GM21529 (cell line): ENCODE measurements around the gene SHROOM3.
"Not testable (repeated sequence)": the region's sequence is repeated elsewhere in the genome, so short reads cannot be mapped to it uniquely, and the experiment has no call there.

ENCODE experiments used
- ATAC-seq: cut with Tn5 transposase; IDR thresholded peaks from one replicate; pipeline ENCODE4 v1.9.1; 2021; ENCODE audit not compliant: unreplicated experiment

Gene SHROOM3

DNA sequence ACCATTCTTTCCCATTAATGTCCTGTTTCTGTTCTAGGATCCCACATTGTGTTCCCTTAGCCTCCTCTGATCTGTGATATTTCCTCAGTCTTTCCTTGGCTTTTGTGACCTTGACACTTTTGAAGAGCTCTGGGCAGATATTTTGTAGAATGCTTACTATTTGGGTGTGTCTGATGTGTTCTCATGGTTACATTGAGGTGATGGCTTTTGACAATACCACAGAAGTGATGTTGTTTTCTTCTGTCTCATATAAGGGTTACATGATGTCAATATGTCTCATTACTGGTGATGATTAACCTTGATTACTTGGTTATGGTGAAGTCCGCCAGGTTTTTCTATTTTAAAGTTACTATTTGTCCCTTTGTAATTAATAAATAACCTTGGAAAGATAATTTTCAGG is 279.2 kb downstream of the SHROOM3 start:
- no peak for ATAC-seq

DNA sequence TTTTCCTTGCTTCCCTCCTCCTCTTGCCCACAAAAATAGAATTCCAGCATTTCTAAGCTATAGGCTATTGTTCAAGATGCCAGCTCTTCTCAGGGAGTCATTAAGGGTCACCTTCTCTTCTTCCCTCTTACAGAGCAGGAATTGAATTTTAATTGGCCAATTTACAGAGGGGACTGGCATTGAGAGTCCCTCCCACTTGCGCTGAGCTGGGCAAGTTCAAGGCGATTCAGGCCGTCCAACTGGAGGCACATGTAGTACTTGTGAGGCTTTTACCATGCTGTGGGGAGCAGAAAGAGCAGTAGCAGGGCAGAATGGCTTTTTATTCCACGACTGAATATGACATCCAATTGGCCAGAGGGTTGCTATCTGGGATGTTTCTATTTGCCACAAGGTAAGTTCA is 281.0 kb downstream of the SHROOM3 start:
- ATAC-seq, result no peak

DNA sequence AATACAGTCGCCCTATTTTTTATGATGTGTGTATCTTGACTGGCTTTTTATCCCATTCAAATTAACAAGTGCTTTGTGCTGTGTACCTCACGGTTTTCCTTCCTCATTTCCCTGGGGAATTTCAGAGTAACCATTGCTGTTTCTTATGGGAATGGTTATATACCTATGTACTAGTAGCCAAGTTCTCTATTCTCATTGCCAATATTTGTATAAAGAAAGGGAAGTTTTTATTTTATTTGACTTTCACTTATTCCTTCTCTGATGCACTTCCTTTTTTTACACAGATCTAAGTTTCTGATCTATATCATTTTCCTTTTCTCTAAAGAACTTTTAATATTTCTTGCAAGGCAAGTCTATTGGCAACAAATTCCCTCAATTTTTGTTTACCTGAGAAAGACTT is 281.6 kb downstream of the SHROOM3 start:
- ATAC-seq, result no peak

DNA sequence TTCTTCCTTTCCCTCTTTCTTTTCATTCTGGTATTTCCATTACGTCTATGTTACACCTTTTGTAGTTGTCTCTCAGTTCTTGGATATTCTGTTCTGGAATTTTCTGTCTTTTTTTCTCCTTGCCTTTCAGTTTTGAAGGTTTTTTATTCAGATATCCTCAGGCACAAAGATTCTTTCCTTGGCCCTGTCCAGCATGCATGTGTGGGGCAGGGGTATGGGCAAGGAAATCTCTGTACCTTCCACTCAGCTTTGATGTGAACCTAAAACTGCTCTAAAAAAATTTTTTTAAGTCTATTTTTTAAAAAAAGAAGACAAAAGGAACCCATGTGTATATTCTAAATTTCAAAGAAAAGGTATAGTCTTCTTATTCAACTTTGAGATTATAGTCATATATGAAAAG is 282.4 kb downstream of the SHROOM3 start:
- ATAC-seq, result no peak

DNA sequence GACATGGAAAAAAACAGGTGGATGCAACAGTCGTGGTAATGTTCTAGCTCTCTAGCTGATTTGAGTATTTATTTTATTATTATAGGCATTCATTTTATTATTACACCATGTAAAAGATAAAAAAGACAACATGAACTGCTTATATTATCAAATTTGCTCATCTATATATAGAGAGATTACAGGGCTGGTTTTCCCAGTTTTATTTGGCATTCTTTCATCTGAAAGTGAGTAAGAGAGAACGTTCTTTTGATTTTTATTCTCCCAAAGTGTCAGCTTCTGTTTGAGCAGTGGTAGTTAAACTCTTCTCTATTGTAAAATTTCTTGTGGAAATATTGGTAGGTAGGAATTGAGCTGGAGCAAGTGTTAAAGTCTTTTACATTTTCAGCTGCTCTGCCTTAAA is 283.0 kb downstream of the SHROOM3 start:
- no peak for ATAC-seq

DNA sequence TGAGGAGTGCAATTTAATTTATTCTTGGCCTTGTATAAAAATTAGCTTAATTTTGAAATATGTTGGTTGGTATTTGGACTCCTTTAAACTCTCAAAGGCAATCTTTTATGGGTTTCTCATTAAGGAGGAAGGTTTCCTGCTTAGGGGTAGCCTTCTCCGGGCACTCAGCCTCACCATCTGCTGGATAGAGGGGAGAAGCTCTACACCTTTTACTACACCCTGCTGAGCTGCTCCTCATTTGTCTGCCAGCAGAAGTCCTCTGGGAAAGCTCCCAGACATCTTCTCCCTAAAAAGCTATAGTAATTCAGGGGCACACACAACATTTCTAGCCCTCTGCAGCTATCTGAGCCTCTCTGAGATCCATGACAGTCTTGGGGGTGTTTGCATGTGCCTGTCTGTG is 283.8 kb downstream of the SHROOM3 start:
- no peak for ATAC-seq

DNA sequence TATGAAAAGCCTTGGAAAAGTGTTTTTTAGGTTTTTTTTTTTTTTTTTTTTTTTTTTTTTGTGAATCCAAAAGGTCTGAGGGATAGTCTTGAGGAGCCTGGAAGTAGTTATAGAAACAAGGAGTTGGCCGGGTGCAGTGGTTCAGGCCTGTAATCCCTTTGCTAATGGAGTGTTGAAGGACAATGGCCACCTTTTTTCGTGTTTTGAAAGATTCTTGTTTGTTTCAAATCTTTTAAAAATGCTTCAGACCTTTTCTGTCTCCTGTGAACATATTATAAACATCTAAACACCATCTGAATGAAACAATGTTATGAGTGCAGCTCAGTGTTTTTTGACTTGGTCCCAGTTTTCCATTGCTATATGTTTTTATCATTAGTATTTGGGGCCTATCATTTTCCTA is 285.1 kb downstream of the SHROOM3 start:
- ATAC-seq, result no peak

DNA sequence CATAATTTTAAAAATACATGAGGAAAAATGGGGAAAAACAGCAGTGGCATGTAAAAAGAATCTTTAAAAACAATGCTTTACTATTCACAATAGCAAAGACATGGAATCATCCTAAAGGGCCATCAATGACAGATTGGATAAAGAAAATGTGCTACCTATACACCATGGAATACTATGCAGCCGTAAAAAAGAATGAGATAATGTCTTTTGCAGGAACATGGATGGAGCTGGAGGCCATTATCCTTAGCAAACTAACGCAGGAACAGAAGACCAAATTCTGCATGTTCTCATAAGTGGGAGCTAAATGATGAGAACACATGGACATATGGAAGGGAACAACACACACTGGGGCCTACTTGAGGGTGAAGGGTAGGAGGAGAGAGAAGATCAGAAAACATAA is 287.1 kb downstream of the SHROOM3 start:
- ATAC-seq, result not testable (repeated sequence)

DNA sequence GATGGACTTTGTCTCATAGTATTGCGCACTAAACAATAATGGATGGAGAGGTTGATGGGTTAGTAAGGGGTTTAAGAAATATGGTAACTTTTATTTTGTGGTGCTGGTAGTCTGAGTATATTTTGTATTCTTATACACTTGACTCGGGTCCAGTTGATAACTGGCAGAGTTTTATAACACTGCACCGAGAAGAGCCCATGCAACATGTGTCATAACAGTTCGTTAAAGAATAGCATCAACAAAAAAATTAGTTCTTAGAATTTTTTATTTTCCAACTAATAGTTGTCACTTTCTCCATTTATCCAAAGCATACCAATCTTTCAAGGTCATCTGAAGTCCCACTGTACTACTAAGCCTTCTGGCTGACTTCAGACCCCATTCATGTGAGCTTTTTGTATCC is 287.8 kb downstream of the SHROOM3 start:
- no peak for ATAC-seq

DNA sequence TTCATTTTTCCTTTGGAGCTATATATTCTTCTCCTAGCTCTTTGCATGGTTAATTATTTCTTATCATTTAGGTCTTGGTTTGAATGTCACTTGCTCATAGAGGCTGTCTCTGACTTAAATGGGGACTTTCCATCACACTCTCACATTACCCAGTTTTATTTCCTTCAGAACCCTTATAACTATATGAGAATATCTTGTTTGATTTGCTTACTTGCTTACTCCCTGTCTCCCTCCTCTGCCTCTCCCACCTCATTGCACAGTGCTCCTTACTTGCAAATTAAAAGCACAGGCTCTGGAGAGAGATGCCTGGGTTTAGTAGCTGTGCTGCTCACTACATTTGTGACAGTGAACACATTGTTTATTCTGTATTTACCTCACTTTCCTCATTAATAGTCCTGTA is 288.3 kb downstream of the SHROOM3 start:
- ATAC-seq, result no peak

DNA sequence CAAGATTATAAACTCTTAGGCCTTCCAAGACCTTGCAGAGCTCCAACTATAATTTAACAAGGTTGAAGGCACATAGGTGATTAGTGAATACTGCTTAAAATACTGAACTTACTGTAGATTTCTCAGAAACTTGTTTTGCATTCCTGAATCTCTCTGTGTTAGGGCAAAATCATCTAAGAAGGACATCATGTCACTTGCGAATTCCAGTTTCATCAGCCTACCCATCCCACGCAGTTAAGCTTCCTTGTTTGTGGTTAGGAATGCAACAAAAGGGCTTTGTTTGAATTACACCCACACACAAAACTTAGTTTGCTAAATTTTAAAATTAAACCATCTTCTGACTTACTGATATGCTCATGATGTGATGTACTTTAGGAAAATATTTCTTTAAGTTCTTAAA is 288.9 kb downstream of the SHROOM3 start:
- ATAC-seq, result no peak

DNA sequence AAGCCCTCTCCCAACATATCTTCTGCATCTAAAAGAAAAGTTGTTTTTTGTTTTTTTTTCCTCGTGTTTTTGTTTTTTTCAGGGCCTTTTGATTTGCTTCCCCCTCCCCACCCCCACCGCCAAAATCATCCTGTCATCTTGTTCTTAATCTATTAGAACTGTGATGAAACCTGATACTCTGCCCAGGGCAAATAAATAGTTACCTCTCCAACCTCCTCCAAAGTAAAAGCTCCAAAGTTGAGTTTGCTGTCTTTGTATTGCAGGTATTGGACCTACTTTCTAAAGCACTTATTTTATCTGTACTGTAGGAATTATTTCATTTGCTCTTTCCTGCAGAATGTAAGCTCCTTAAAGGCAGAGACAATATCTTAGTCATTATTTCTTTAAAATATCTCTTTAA is 290.0 kb downstream of the SHROOM3 start:
- ATAC-seq, result no peak

DNA sequence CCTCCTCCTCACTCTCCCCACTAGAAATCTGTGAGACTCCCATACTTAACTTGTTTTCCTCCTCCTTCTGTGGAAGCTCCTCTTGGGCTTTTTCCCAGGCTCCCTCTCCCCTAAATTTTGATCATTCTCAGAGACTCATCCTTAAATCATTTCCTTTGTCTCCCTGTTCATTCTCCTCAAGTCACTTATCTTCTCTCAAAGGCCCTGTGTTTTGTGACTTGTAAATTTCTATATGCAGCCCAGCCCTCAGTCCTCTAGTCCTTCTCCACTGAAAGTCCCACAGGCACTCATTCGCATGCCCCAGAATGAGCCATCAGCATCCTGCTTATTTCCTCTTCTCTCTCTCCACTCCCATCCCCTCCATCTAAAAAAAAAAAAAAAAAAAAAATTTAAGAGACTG is 291.1 kb downstream of the SHROOM3 start:
- no peak for ATAC-seq

DNA sequence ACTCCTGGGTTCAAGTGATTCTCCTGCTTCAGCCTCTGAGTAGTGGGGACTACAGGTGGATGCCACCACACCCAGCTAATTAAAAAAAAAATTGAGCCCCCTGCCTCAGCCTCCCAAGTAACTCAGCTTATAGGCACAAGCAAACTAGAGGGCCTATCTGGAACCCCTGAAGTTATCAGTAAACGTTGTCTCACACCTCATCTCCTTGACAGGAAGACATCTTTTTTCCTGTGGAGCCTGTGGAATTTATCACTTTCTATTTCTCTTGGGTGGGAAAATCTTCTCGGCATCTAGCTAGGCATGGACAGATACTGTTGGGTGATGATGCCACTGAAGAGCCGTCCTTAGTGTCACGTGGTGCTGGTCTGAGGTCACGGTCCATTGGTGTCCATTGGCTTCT is 291.6 kb downstream of the SHROOM3 start:
- ATAC-seq, result no peak

DNA sequence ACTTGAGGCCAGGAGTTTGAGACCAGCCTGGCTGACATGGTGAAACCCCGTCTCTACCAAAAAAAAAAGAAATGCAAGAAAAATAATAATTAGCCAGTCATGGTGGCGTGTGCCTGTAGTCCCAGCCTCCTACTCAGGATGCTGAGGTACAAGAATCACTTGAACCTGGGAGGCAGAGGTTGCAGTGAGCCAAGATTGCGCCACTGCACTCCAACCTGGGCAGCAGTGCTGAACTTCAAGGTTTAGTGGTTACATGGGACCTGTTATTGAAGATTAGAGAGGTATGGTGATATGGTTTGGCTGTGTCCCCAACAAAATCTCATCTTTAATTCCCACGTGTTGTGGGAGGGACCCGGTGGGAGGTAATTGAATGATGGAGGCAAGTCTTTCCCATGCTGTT is 292.9 kb downstream of the SHROOM3 start:
- not testable (repeated sequence) for ATAC-seq

DNA sequence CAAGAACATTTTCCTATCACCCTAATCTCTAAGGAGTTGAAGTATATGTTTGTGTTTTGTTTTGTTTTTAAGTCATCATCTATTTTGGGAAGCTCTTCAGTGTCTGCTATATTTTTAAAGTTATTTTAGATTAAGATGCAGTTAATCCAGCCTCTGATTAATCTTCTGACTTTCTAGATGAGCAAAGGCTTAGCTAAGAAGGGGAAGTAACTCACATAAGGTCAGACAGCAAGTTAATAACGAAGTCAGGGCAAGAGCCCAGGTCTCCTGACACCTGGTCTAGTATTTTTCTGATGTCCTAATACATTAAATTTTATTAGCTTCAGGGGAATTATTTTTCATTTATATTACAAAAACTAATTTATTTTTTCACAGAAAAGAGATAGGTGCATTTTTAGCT is 294.4 kb downstream of the SHROOM3 start:
- no peak for ATAC-seq

DNA sequence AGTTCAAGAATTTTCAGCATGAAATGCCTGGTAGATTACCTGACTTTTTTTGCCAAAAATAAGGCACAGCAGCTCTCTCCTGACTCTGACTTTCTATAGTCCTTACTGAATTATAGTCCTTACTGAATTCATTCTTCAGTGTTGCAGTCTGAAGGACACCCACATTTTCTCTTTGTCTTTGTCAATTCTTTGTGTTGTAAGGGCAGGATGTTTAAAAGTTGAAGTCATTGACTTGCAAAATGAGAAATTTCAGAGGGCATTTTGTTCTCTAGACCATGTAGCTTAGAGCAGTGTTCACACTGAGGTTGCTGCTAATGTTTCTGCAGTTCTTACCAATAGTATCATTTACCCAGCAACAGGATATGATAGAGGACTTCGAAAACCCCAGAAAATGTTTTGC is 295.0 kb downstream of the SHROOM3 start:
- ATAC-seq, result no peak

DNA sequence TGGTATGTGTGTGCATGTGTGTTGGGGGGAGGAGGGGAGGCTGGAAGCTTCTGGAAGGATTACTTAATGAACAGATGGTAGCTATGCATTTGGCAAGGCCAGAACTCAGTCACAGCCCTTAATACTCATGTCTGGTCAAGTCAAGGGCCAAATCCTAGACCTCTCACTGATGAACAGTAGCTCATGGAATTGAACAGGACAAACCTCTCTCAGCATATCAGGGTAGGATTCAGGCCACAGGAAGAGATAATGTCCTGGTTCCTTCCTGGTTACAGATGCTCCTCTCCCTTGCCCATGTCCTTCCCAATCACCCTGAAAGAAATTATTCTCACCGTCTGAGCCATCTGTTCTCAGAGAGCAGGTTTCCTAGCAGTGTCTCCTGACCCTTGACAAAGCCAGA is 297.2 kb downstream of the SHROOM3 start:
- ATAC-seq, result no peak

DNA sequence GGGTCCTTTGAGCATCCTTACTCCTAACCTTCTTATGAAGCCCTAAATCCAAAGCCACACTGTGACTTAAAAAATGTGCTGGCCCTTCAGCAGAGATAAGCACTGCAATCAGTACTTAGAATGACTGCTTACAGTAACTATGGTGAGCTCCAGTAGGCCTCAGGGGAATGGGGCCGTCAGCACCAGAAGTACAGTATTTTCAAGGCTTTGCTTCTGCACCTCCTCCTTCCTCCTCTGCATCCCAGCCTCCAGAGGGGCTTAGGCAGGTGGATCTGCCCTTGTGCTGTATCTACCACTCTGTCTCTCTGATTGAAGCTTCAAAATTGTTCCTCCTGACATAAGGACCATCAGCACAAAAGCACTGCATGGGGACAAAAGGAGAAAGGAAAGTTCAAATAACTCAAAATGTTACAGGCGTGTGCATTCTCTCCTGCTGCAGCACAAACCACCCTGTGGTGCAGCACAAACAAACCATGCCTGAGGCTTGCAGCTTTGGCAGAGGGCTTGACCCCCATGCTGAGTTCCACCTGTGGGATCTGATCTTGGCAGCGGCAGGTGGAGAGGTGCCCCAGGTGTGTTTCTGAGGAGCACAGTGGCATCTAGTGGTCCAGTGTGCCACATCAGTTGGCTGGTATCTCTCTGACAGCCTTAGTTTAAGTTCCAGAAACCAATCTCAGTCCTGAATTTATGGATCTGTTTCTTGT is 298.2 kb downstream of the SHROOM3 start:
- no peak for ATAC-seq

DNA sequence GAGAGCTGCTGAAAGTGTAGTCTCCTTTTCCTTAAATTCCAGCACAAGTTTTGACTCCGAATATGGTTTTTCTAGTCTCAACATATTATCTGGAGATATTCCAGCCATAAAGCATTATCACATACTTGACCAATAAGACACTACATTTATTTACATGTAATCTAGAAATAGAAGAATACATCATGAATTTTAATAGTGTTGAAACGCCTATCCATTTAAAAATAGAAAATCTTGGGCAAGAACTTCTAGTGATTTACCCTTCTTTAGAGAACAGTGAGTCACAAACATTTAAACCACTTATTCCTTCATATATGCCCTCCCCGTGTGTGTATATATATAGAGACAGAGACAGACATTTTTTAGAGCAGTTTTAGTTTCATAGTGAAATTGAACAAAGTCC is 301.4 kb downstream of the SHROOM3 start:
- ATAC-seq, result no peak

DNA sequence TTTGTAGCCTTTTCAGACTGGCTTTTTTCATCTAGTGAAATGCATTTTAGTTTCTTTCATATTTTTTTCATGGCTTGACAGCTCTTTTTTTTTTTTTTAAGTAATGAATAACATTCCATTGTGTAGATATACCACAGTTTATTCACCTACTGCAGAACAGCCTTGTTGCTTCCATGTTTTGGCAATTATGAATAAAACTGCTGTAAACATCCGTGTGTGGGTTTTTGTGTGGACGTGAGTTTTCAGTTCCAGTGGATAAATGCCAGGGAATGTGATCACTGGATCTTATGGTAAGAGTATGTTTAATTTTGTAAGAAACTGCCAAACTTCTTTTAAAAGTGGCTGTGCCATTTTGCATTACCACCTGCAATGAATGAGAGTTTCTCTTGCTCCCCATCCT is 302.2 kb downstream of the SHROOM3 start:
- ATAC-seq, result no peak

DNA sequence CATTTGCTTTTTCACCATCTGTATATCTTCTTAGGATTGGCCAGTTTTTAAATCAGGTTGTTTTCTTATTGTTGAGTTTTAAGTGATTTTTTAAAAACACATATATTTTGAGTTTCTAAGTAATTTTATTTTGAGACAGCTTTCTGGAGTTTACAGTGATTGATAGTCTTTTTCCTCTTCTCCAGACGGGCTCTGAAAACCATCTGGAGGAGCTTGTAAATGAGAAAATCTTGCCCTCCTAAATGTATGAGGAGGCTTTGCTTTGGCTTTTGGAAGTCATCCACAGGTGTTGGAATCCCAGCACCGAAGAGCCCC is 302.7 kb downstream of the SHROOM3 start:
- ATAC-seq, result no peak

DNA sequence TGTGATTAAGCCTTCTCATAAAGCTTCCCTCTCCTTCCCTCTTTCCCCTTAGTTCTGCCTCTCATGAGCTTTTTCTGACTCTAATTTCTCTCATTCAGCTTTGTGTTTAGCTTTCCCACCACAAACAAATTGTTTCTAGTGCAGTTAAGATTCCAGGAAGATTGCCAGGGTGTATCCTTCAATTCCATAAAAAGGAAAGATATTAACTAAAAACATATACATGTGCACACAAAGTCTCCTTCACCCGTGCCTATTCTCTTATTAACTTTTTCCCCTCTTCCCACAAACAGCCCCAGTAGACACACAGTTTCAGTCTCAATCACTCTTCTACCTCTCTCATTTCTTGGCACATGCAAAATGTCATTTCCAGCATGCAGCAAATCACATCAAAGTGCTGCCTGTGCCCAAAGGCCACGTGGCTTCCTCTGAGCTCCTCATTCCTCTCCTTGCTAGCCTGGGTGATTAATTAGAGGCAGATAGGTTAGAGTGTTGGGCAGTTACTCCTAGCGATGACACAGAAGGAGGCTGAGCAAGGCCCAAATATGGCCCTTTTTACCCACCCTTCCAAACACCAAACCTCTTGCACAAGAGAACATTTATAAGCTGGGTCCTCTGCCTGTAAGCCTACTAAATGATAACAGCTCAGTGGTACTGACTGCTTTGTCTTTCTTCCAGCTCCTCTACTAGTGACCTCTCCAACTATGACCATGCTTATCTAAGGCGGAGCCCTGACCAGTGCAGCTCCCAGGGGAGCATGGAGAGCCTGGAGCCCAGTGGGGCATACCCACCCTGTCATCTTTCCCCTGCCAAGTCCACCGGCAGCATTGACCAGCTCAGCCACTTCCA is 303.3 kb downstream of the SHROOM3 start:
- peak; percentile 70 for ATAC-seq
